Erythroblast (primary cell): ENCODE measurements around the gene DZIP3.
A peak's percentile ranks its signal among the peaks of the same experiment; 100 is the strongest.

Experiments used
- GATA1 ChIP-seq: IDR thresholded peaks from 2 replicates; pipeline ENCODE4 v1.6.1; 2011; ENCODE audit warnings: low read depth, mild to moderate bottlenecking, control low read depth, low read length, moderate library complexity
- POLR2A ChIP-seq: IDR thresholded peaks from 2 replicates; pipeline ENCODE4 v1.6.1; 2011; ENCODE audit warnings: mild to moderate bottlenecking, low read length

- TF ChIP-seq POLR2A = peak; percentile 84
- TF ChIP-seq GATA1 = no peak
These were observed at the start of gene DZIP3, which contains the start of gene CIP2A for GRCh38 chr3:108589081-108589997.
